Skeletal muscle tissue (tissue), 4 donors: ENCODE results near the gene CFL1. TPM values are rescaled to one million over a fixed set of nuclear protein-coding genes. Genes with fewer than 3 reads are reported as not detected.
A peak's percentile ranks its signal among the peaks of the same experiment; 100 is the strongest.

ENCODE experiments used
- H3K27ac ChIP-seq: one replicate; pipeline ENCODE4 v1.7.0; 2013; ENCODE audit warnings: mild to moderate bottlenecking, low read depth, low read length, inconsistent platforms
- H3K27me3 ChIP-seq, 3 donors: one replicate each; pipeline ENCODE4 v1.7.0; 2013; ENCODE audit warnings: low read length in 3 of 3; ENCODE audit not compliant: control insufficient read depth in 3 of 3, insufficient read depth in 3 of 3
- H3K36me3 ChIP-seq, 3 donors: one replicate each; pipeline ENCODE4 v1.7.0; 2013; ENCODE audit warnings: low read length in 3 of 3; ENCODE audit not compliant: control insufficient read depth in 3 of 3, insufficient read depth in 3 of 3
- H3K4me1 ChIP-seq, 3 donors: one replicate each; pipeline ENCODE4 v1.7.0; 2013; ENCODE audit warnings: low read length in 3 of 3, mild to moderate bottlenecking in 3 of 3; ENCODE audit not compliant: control insufficient read depth in 3 of 3, insufficient read depth in 3 of 3
- H3K4me3 ChIP-seq, 3 donors: one replicate each; pipeline ENCODE4 v1.7.0; 2013; ENCODE audit warnings: low read length in 3 of 3
- H3K9ac ChIP-seq, 3 donors: one replicate each; pipeline ENCODE4 v1.7.0; 2013; ENCODE audit warnings: low read length in 3 of 3, mild to moderate bottlenecking in 3 of 3, moderate library complexity in 2 of 3, low read depth in 1 of 3
- H3K9me3 ChIP-seq, 3 donors: one replicate each; pipeline ENCODE4 v1.7.0; 2013; ENCODE audit warnings: low read length in 3 of 3; ENCODE audit not compliant: control insufficient read depth in 3 of 3
- total RNA-seq: library from RNA; depleted of rRNA; stranded (reverse); fragments of >200 nt; gene quantifications from one replicate; pipeline ENCODE4 v1.2.3, GENCODE V29; 2014
- donor health status: Osteomylitis.

Gene CFL1
- total RNA-seq, 1 donor from 2014 or later, result 275 TPM

DNA sequence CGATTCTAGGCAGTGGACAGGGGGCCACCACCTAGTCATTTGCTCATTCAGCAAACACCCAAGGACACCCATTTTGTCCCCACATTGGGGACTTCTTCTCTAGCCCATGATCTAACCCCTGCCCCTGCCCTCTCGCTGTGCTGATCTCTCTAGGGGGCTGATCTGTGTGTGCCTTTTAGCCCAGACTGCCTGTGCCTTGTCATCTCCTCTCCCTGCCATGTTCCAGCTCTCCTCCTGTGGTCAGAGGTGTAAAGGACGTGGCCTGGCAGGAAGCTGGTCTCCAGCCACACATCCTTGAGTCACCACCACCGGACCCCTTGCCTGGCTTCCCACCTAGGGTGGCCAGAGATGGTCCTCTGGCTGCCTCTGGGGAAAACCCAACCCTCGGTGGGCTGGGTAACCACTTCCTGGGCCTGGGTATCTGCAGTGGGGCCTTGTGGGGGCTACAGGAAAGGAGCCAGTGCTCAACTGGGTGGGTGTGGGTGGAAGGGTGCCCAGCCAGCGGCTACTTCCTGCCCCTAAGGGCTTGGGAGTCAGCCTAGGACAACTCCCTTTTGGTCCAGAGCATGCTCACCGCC lies 23.0 kb upstream of the CFL1 start:
- no peak overlapping the region for H3K27ac ChIP-seq

GRCh38 chr11:65880027-65880426 lies 22.0 kb upstream of the CFL1 start:
- Histone ChIP-seq H3K27ac (no peak overlapping the region), H3K9ac (no peak overlapping the region), H3K4me3 (no peak overlapping the region), H3K4me1 (peaks cover 3 to 6% (median 4%) of the 10 kb centered on the region in 3 donors), H3K36me3 (peaks cover 17 to 23% (median 19%) of the 10 kb centered on the region in 3 donors), H3K9me3 (no peaks in the 10 kb centered on the region), H3K27me3 (no peaks in the 10 kb centered on the region)

More for the DNA sequence above, 23.0 kb upstream of the CFL1 start:
- Histone ChIP-seq H3K27me3 (no peaks in the 10 kb centered on the region), H3K9me3 (no peaks in the 10 kb centered on the region), H3K36me3 (peaks cover 25 to 31% (median 27%) of the 10 kb centered on the region in 3 donors), H3K9ac (peak overlapping the region in 1 of 3 donors; percentile 6), H3K4me1 (peaks cover 3 to 9% (median 5%) of the 10 kb centered on the region in 3 donors), H3K4me3 (no peak overlapping the region)

GRCh38 chr11:65879617-65880016 lies 21.6 kb upstream of the CFL1 start, which contains the start of gene CTSW:
TSS of gene CTSW (plus strand) at chr11:65879837. CDS start at chr11:65879855, 18 bp downstream.
- Histone ChIP-seq H3K9ac (peak within 1 kb of the TSS in 1 of 3 donors; percentile 6), H3K36me3 (peaks cover 14 to 21% (median 16%) of the 10 kb centered on the region in 3 donors), H3K4me1 (peaks cover 0 to 3% (median 0%) of the 10 kb centered on the region in 3 donors), H3K4me3 (no peak within 1 kb of the TSS), H3K9me3 (no peaks in the 10 kb centered on the region), H3K27me3 (no peaks in the 10 kb centered on the region), H3K27ac (no peak within 1 kb of the TSS)

DNA sequence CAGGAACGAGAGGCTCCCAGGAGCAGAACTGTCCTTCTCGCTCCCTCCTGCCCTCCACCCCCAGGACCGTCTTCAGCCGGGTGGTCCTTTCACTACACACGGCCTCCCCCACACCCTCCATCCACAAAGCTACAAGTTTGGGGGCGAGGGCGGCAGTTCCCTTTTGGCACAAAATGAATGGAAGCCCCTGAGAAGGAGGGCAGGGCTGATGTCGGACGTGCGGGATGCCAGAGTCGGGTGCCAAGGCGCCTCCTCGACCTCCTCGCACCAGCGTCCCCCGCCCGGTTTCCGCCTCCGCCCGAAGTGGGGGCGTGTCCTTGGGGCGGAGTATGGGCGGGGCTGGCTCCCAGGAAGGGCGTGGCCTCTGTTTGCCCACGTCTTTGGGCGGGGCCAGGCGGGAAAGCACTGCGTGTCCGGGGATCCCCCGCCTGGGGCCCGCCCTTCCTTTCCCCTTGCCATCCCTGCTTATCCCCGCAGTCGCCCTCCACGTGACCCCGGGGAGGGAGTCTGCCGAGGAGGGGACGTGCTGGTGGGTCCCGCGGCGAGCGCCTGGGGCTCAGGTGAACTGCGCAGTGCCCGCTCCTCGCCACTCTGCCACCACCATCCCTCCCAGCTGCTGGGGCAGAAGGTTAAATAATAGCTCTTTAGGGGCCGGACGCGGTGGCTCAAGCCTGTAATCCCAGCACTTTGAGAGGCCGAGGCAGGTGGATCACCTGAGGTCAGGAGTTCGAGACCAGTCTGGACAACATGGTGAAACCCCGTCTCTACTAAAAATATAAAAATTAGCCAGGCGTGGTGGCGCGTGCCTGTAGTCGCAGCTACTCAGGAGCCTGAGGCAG lies 15.6 kb upstream of the CFL1 start:
- Histone ChIP-seq H3K4me1 (peaks cover 24 to 32% (median 27%) of the 10 kb centered on the region in 3 donors), H3K36me3 (peaks cover 0 to 5% (median 3%) of the 10 kb centered on the region in 3 donors)

GRCh38 chr11:65872586-65873317 lies 14.8 kb upstream of the CFL1 start, which contains the start of gene EFEMP2:
TSS of gene EFEMP2 (minus strand) at chr11:65872800. CDS start at chr11:65872354, 446 bp downstream.
- Histone ChIP-seq H3K4me1 (peaks cover 24 to 32% (median 27%) of the 10 kb centered on the region in 3 donors), H3K9me3 (no peaks in the 10 kb centered on the region), H3K4me3 (peak within 1 kb of the TSS; percentile 69 to 80 (median 79))

More for the DNA sequence above, 15.6 kb upstream of the CFL1 start:
- peak overlapping the region; percentile 69 to 80 (median 79) for H3K4me3 ChIP-seq
- peaks cover 0 to 7% (median 0%) of the 10 kb centered on the region in 3 donors for H3K27me3 ChIP-seq
- H3K27ac ChIP-seq, result peak overlapping the region; percentile 71
- no peaks in the 10 kb centered on the region for H3K9me3 ChIP-seq
- peak overlapping the region; percentile 77 to 83 (median 81) for H3K9ac ChIP-seq

GRCh38 chr11:65871811-65872548 lies 14.0 kb upstream of the CFL1 start:
- H3K27ac ChIP-seq, result peak overlapping the region; percentile 74
- H3K36me3 ChIP-seq, result peaks cover 4 to 13% (median 13%) of the 10 kb centered on the region in 3 donors
- H3K27me3 ChIP-seq, result peaks cover 0 to 7% (median 0%) of the 10 kb centered on the region in 3 donors
- H3K9me3 ChIP-seq, result no peaks in the 10 kb centered on the region
- peaks cover 24 to 32% (median 27%) of the 10 kb centered on the region in 3 donors for H3K4me1 ChIP-seq
- H3K4me3 ChIP-seq, result peak overlapping the region; percentile 56 to 67 (median 62)
- H3K9ac ChIP-seq, result peak overlapping the region; percentile 65 to 79 (median 77)

More at GRCh38 chr11:65872586-65873317, 14.8 kb upstream of the CFL1 start, which contains the start of gene EFEMP2:
- Histone ChIP-seq H3K27ac (peak within 1 kb of the TSS; percentile 74), H3K9ac (peak within 1 kb of the TSS; percentile 77 to 83 (median 81)), H3K36me3 (peaks cover 3 to 12% (median 10%) of the 10 kb centered on the region in 3 donors), H3K27me3 (peaks cover 0 to 7% (median 0%) of the 10 kb centered on the region in 3 donors)

- H3K4me1 ChIP-seq, result peaks cover 24 to 32% (median 27%) of the 10 kb centered on the region in 3 donors
Observed at GRCh38 chr11:65870706-65871681, 13.0 kb upstream of the CFL1 start.

GRCh38 chr11:65870307-65870658 lies 12.3 kb upstream of the CFL1 start:
- peaks cover 24 to 32% (median 27%) of the 10 kb centered on the region in 3 donors for H3K4me1 ChIP-seq
- H3K9ac ChIP-seq, result no peak overlapping the region
- H3K9me3 ChIP-seq, result no peaks in the 10 kb centered on the region
- H3K4me3 ChIP-seq, result no peak overlapping the region
- no peak overlapping the region for H3K27ac ChIP-seq
- H3K36me3 ChIP-seq, result peaks cover 11 to 27% (median 26%) of the 10 kb centered on the region in 3 donors
- H3K27me3 ChIP-seq, result peaks cover 0 to 7% (median 0%) of the 10 kb centered on the region in 3 donors

More at GRCh38 chr11:65870706-65871681, 13.0 kb upstream of the CFL1 start:
- Histone ChIP-seq H3K9me3 (no peaks in the 10 kb centered on the region), H3K9ac (peak overlapping the region; percentile 6 to 79 (median 77)), H3K4me3 (peak overlapping the region; percentile 29 to 62 (median 56)), H3K36me3 (peaks cover 6 to 20% (median 18%) of the 10 kb centered on the region in 3 donors), H3K27me3 (peaks cover 0 to 7% (median 0%) of the 10 kb centered on the region in 3 donors), H3K27ac (peak overlapping the region; percentile 74)
